Measurements from ENCODE around the gene SARS1.

GRCh38 chr1:109214695-109215623 lies 1.2 kb downstream of the SARS1 start:
- TF ChIP-seq, protein P1, sequence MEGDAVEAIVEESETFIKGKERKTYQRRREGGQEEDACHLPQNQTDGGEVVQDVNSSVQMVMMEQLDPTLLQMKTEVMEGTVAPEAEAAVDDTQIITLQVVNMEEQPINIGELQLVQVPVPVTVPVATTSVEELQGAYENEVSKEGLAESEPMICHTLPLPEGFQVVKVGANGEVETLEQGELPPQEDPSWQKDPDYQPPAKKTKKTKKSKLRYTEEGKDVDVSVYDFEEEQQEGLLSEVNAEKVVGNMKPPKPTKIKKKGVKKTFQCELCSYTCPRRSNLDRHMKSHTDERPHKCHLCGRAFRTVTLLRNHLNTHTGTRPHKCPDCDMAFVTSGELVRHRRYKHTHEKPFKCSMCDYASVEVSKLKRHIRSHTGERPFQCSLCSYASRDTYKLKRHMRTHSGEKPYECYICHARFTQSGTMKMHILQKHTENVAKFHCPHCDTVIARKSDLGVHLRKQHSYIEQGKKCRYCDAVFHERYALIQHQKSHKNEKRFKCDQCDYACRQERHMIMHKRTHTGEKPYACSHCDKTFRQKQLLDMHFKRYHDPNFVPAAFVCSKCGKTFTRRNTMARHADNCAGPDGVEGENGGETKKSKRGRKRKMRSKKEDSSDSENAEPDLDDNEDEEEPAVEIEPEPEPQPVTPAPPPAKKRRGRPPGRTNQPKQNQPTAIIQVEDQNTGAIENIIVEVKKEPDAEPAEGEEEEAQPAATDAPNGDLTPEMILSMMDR (conservative IDR thresholded peaks at IDR 0.05; ENCODE audit: low read length) = no peak
- no peak for TF ChIP-seq EZH2phosphoT487 (IDR thresholded peaks at IDR 0.05; ENCODE audit: borderline replicate concordance)

Measured in Loucy (cell line).